Gastrocnemius medialis (tissue), 4 donors: ENCODE data around the gene DHDH. TPM values are rescaled to one million over a fixed set of nuclear protein-coding genes. Genes with fewer than 3 reads are reported as not detected.
A peak's percentile ranks its signal among the peaks of the same experiment; 100 is the strongest.

Experiments
- ATAC-seq, 2 donors: fragments of 150-250 bp; one replicate each; pipeline ENCODE4 v1.9.1; 2016
- DNase-seq, 2 donors: peaks; one replicate each; pipeline ENCODE4 v3.0.0-alpha.2; 2019
- H3K27ac ChIP-seq, 4 donors: fragments of 200-600 bp; sonication (generic); 1 replicate in 1 of 4; 2 replicates in 3 of 4; pipeline ENCODE4 v1.5.1; 2016 to 2018; ENCODE audit warnings: mild to moderate bottlenecking in 2 of 4, moderate library complexity in 1 of 4
- H3K27me3 ChIP-seq, 3 donors: fragments of 200-600 bp; sonication (generic) in 2 of 3; 1 replicate in 1 of 3; 2 replicates in 2 of 3; pipeline versions ENCODE4 v1.5.1 to v1.6.0; 2016 to 2019; ENCODE audit warnings: mild to moderate bottlenecking in 1 of 3, moderate library complexity in 1 of 3
- H3K36me3 ChIP-seq, 2 donors: fragments of 200-600 bp; sonication (generic) in 1 of 2; one replicate each; pipeline ENCODE4 v1.5.1; 2017 to 2018
- H3K4me1 ChIP-seq, 2 donors: fragments of 200-600 bp; sonication (generic) in 1 of 2; one replicate each; pipeline ENCODE4 v1.5.1; 2016 to 2017; ENCODE audit warnings: mild to moderate bottlenecking in 2 of 2
- H3K4me3 ChIP-seq, 4 donors: fragments of 200-600 bp; sonication (generic) in 3 of 4; 1 replicate in 1 of 4; 2 replicates in 3 of 4; pipeline ENCODE4 v1.5.1; 2016 to 2019; ENCODE audit warnings: mild to moderate bottlenecking in 2 of 4
- H3K9me3 ChIP-seq, 3 donors: fragments of 200-600 bp; sonication (generic) in 2 of 3; 1 replicate in 1 of 3; 2 replicates in 2 of 3; pipeline ENCODE4 v1.5.1; 2016 to 2019
- CTCF ChIP-seq, 5 experiments: fragments of 450-650 bp in 3 of 5; fragments of 200-600 bp in 2 of 5; sonication (generic) in 2 of 5; IDR thresholded peaks in 4 of 5; conservative IDR thresholded peaks in 1 of 5; 1 replicate in 4 of 5; 2 replicates in 1 of 5; pipeline ENCODE4 v1.5.1; 2016 to 2019; ENCODE audit warnings: antibody characterized with exemption in 5 of 5, mild to moderate bottlenecking in 3 of 5, moderate library complexity in 3 of 5
- POLR2A ChIP-seq, 2 donors: fragments of 450-650 bp; IDR thresholded peaks; one replicate each; pipeline ENCODE4 v1.6.1; 2017; ENCODE audit warnings: antibody characterized with exemption in 2 of 2, mild to moderate bottlenecking in 2 of 2, moderate library complexity in 2 of 2
- in situ Hi-C, 4 donors: fragments of 200-750 bp; cut with MboI; loops; one replicate each; pipeline versions ENCODE4 v1.15.0 to v1.8.0; 2017; ENCODE audit warnings: low sequenced_read_pairs in 4 of 4
- intact Hi-C: fragments of 100-400 bp; cut with DNase I; formaldehyde crosslinking; loops from one replicate; pipeline ENCODE4 v1.15.1; 2023; ENCODE audit warnings: low total_unique reads
- total RNA-seq, 4 donors: library from RNA; depleted of rRNA; stranded (reverse); fragments of >200 nt; gene quantifications; one replicate each; pipeline versions ENCODE4 v1.1.0 to v1.2.3, GENCODE V29; 2016

Gene DHDH
- total RNA-seq, 4 donors from 2014 or later: not detected

DNA sequence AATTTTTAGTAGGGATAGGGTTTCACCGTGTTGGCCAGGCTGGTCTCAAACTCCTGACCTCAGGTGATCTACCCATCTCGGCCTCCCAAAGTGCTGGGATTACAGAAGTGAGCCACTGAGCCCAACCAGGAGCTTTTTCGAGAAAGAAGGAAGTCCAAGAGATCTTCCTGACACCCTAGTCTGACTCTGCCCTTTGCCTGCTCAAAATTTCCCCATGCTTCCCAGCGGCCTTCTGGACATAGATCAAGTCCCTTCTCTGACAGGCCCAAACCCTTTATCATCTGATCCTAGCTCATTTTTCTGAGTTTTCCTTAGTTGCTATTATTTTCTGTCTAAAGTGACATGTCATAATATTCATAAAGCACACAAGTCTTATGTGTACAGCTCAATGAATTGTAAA is 19.6 kb downstream of the DHDH start:
- ATAC-seq (no peak), DNase-seq (no peak)
- H3K27me3 ChIP-seq: no peaks in the 10 kb centered on the region
- no peak overlapping the region for H3K27ac ChIP-seq
- intact Hi-C loops: loop anchor here (5.0 kb wide), 1 partner anchor 76 kb away; no protein-coding TSS in a partner anchor
- no peak for TF ChIP-seq CTCF (IDR thresholded peaks at IDR 0.05 in 4 of 5, conservative IDR thresholded peaks at IDR 0.05 in 1 of 5)
- no peak for TF ChIP-seq POLR2A (IDR thresholded peaks at IDR 0.05)
- H3K4me1 ChIP-seq: peaks cover 9 to 12% of the 10 kb centered on the region in 2 donors
- no peaks in the 10 kb centered on the region for H3K36me3 ChIP-seq
- H3K9me3 ChIP-seq: no peaks in the 10 kb centered on the region
- in situ Hi-C loops: loop anchor here in 1 of 4 donors (25.0 kb wide), 1 partner anchor 91 kb away; the partner anchor contains the start of genes PLEKHA4 and PPP1R15A
- no peak overlapping the region for H3K4me3 ChIP-seq

DNA sequence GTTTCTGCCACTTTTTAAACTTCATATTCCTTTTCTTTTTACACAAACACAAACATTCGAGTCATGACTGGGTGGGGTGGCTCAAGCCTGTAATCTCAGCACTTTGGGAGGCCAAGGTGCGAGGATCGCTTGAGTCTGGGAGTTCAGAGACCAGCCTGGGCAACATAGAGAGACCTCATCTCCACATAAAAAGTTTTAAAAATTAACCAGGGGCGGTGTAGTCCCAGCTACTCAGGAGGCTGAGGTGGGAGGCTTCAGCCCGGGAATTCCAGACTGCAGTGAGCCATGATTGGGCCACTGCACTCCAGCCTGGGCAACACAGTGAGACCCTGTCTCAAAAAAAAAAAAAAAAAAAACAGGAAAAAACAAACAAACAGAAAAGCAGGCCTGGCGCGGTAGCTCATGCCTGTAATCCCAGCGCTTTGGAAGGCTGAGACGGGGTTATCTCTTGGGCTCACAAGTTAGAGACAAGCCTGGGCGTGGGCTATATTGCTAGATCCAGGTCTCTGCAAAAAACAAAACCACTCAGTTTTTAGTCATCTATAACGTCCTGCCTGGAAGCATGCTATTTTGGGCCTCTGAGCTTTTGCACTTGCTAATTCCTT is 20.6 kb downstream of the DHDH start:
- TF ChIP-seq CTCF (IDR thresholded peaks at IDR 0.05 in 4 of 5, conservative IDR thresholded peaks at IDR 0.05 in 1 of 5) (no peak), POLR2A (IDR thresholded peaks at IDR 0.05) (no peak)
- in situ Hi-C loops: loop anchor here in 1 of 4 donors (25.0 kb wide), 1 partner anchor 92 kb away; the partner anchor contains the start of genes PLEKHA4 and PPP1R15A
- Histone ChIP-seq H3K36me3 (no peaks in the 10 kb centered on the region), H3K4me3 (peak overlapping the region; percentile 78 to 88 (median 84)), H3K4me1 (peaks cover 9 to 12% of the 10 kb centered on the region in 2 donors), H3K27ac (peak overlapping the region; percentile 72 to 88 (median 82)), H3K9me3 (no peaks in the 10 kb centered on the region), H3K27me3 (no peaks in the 10 kb centered on the region)
- no peak for ATAC-seq
- intact Hi-C loops: loop anchor here (5.0 kb wide), 1 partner anchor 77 kb away; no protein-coding TSS in a partner anchor
- DNase-seq: no peak

DNA sequence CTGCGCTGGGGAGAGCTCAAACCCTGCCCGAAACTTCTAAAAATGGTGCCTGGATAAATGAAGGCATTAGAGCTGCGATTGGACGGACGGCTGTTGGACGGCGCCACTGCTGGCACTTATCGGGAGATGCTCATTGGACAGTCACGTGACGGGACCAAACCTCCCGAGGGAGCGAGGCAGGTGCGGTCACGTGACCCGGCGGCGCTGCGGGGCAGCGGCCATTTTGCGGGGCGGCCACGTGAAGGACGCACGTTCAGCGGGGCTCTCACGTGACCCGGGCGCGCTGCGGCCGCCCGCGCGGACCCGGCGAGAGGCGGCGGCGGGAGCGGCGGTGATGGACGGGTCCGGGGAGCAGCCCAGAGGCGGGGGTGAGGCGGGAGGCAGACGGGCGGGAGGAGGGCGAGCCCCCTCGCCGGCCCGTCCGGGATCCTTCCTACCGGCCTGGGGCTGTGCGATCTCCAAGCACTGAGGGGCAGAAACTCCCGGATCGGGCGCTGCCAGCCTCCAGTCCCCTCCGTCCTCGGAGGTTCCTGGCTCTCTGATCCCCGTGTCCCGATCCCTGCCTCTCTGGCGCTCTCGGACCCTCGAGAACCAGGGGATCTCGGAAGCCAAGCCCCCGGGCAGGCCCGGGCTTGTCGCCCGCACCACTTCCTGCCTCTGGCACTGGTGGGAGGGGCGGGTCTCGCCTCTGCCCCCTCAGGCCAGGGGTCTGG is 21.3 kb downstream of the DHDH start, which contains the start of gene BAX:
TSS of gene BAX (plus strand) at position 281 of the 713 bp plus-strand sequence. CDS start at position 335, 54 bp downstream.
- ATAC-seq (peak; percentile 88 to 93), DNase-seq (peak; percentile 95 to 98)
- peak in 2 of 5 experiments; percentile 71 to 74 for TF ChIP-seq CTCF (IDR thresholded peaks at IDR 0.05 in 4 of 5, conservative IDR thresholded peaks at IDR 0.05 in 1 of 5)
- TF ChIP-seq POLR2A (IDR thresholded peaks at IDR 0.05): peak; percentile 74 to 84
- Histone ChIP-seq H3K9me3 (no peaks in the 10 kb centered on the region), H3K27me3 (no peaks in the 10 kb centered on the region), H3K27ac (peak within 1 kb of the TSS; percentile 72 to 88 (median 82)), H3K36me3 (no peaks in the 10 kb centered on the region), H3K4me1 (peaks cover 9 to 12% of the 10 kb centered on the region in 2 donors), H3K4me3 (peak within 1 kb of the TSS; percentile 78 to 88 (median 84))
- intact Hi-C loops (loop anchor here (5.0 kb wide), 1 partner anchor 77 kb away; no protein-coding TSS in a partner anchor), in situ Hi-C loops (loop anchor here in 1 of 4 donors (25.0 kb wide), 1 partner anchor 92 kb away; the partner anchor contains the start of genes PLEKHA4 and PPP1R15A)

- Histone ChIP-seq H3K36me3 (no peaks in the 10 kb centered on the region), H3K27ac (peak overlapping the region; percentile 72 to 88 (median 82)), H3K9me3 (no peaks in the 10 kb centered on the region), H3K27me3 (no peaks in the 10 kb centered on the region), H3K4me3 (peak overlapping the region; percentile 78 to 88 (median 84)), H3K4me1 (peaks cover 9 to 12% of the 10 kb centered on the region in 2 donors)
- in situ Hi-C loops: loop anchor here in 1 of 4 donors (25.0 kb wide), 1 partner anchor 93 kb away; the partner anchor contains the start of genes PLEKHA4 and PPP1R15A
- TF ChIP-seq POLR2A (IDR thresholded peaks at IDR 0.05) (no peak), CTCF (IDR thresholded peaks at IDR 0.05 in 4 of 5, conservative IDR thresholded peaks at IDR 0.05 in 1 of 5) (no peak)
- ATAC-seq (no peak), DNase-seq (no peak)
- intact Hi-C loops: no loop called here
Measured at GRCh38 chr19:48955308-48955958, 21.9 kb downstream of the DHDH start.
